Sigmoid colon (tissue), 7 donors: ENCODE results near the gene KIF4A. TPM values are rescaled to one million over a fixed set of nuclear protein-coding genes. Genes with fewer than 3 reads are reported as not detected.
"Not testable (repeated sequence)": the region's sequence is repeated elsewhere in the genome, so short reads cannot be mapped to it uniquely, and the experiment has no call there.

Experiments used
- DNase-seq: peaks from one replicate; pipeline ENCODE4 v3.0.0-alpha.2; 2019
- H3K27ac ChIP-seq, 4 donors: fragments of 200-600 bp; sonication (generic); one replicate each; pipeline ENCODE4 v1.5.1; 2016 to 2019; ENCODE audit warnings: mild to moderate bottlenecking in 1 of 4
- H3K27me3 ChIP-seq, 3 donors: fragments of 200-600 bp; sonication (generic); one replicate each; pipeline ENCODE4 v1.5.1; 2019; ENCODE audit warnings: mild to moderate bottlenecking in 1 of 3
- H3K36me3 ChIP-seq, 4 donors: fragments of 200-600 bp; sonication (generic); one replicate each; pipeline ENCODE4 v1.5.1; 2016 to 2019
- H3K4me1 ChIP-seq, 4 donors: fragments of 200-600 bp; sonication (generic); one replicate each; pipeline ENCODE4 v1.5.1; 2017 to 2019
- H3K4me3 ChIP-seq, 4 donors: fragments of 200-600 bp; sonication (generic); one replicate each; pipeline ENCODE4 v1.5.1; 2017 to 2019; ENCODE audit warnings: mild to moderate bottlenecking in 2 of 4, moderate library complexity in 1 of 4
- H3K9me3 ChIP-seq, 4 donors: fragments of 200-600 bp in 3 of 4; sonication (generic) in 3 of 4; one replicate each; pipeline versions ENCODE4 v1.5.1 to v1.6.1; 2013 to 2019
- EP300 ChIP-seq, 4 donors: sonication (generic); formaldehyde crosslinking; IDR thresholded peaks; one replicate each; pipeline ENCODE4 v1.6.1; 2017; ENCODE audit warnings: antibody characterized with exemption in 4 of 4
- POLR2A ChIP-seq, 2 donors: fragments of 450-650 bp; IDR thresholded peaks; one replicate each; pipeline ENCODE4 v1.6.1; 2016; ENCODE audit warnings: antibody characterized with exemption in 2 of 2, mild to moderate bottlenecking in 2 of 2, moderate library complexity in 2 of 2
- POLR2AphosphoS5 ChIP-seq, 4 donors: sonication (generic); formaldehyde crosslinking; IDR thresholded peaks; one replicate each; pipeline ENCODE4 v1.6.1; 2017; ENCODE audit warnings: antibody characterized with exemption in 4 of 4
- WGBS, 2 donors: extraction: QIAGEN DNeasy Blood & Tissue Kit; methylation state at CpG; one replicate each; pipeline ENCODE4 v1.1.7; 2013; 5-methylcytosine and 5-hydroxymethylcytosine counted together
- intact Hi-C: fragments of 100-400 bp; cut with DNase I; formaldehyde crosslinking; loops from one replicate; pipeline ENCODE4 v1.15.1; 2023
- polyA plus RNA-seq, 3 donors: library from polyadenylated mRNA; stranded (reverse); fragments of 200-250 nt; gene quantifications; one replicate each; pipeline ENCODE4 v1.2.3, GENCODE V29; 2013
- total RNA-seq, 4 donors: library from RNA; depleted of rRNA; stranded (reverse); fragments of >200 nt; gene quantifications; one replicate each; pipeline ENCODE4 v1.1.0, GENCODE V29; 2016
- TF ChIP-seq, protein P1 (sequence below), 4 experiments: fragments of 450-650 bp in 3 of 4; fragments of 200-600 bp in 1 of 4; IDR thresholded peaks; one replicate each; pipeline ENCODE4 v1.5.1; 2016 to 2019; ENCODE audit warnings: antibody characterized with exemption in 4 of 4, mild to moderate bottlenecking in 3 of 4, moderate library complexity in 2 of 4
- donor health status: healthy with polysubstance abuse.
- donor health status: Bipolar disorder and iron deficiency.
- donor health status: healthy.

Gene KIF4A
- total and polyA plus RNA-seq, 7 donors = 0.16 to 5.5 (median 0.55) TPM

DNA sequence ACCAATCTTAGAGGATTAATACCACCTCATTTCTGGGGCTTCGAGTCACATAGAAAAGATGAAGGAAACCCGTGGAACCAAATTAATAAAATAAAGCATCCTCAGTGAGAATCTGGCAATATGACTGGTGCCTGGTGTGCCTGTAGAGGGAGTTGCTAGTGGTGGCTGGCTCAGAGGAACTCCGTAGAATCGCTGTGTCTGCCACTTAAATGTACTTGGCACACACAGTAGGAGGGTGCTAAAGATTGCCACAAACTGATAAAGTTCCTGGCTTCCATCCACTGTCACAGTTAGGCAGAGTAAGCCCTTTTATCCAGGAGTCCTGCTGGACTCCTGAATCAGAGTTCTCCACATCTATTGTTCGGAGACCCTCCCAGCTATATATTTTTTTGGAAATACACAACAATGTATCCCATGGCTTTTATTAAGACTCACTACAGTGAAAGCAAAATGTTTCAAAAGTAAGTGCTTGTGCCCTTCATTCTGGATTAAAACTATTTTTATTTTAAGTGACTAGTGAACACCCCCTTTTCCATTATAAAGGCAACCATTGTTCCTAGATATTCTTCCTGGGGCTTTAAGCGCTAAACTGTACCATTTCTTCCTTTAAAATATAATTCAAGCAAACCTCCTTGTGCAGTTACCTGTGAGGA is 56.6 kb downstream of the KIF4A start:
- H3K27ac ChIP-seq = no peak overlapping the region
- WGBS, 2 donors = 96 to 98% methylated on average over 6 of the region's 6 CpGs

DNA sequence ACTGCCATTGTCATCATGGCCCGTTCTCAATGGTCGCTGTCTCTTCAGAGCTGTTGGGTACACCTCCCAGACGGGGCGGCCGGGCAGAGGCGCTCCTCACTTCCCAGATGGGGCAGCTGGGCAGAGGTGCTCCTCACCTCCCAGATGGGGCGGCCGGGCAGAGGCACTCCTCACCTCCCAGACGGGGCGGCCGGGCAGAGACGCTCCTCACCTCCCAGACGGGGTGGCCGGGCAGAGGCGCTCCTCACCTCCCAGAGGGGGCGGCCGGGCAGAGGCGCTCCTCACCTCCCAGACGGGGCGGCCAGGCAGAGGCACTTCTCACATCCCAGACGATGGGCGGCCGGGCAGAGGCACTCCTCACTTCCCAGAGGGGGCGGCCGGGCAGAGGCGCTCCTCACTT is 58.9 kb downstream of the KIF4A start:
- WGBS, 2 donors = 97 to 98% methylated on average over 26 of the region's 26 CpGs

More for the DNA sequence above, 56.6 kb downstream of the KIF4A start:
- no peaks in the 10 kb centered on the region for H3K27me3 ChIP-seq
- intact Hi-C loops = no loop called here
- H3K4me3 ChIP-seq = no peak overlapping the region
- no peak for DNase-seq
- no peaks in the 10 kb centered on the region for H3K9me3 ChIP-seq
- H3K36me3 ChIP-seq = no peaks in the 10 kb centered on the region
- no peaks in the 10 kb centered on the region for H3K4me1 ChIP-seq
- TF ChIP-seq, protein P1, sequence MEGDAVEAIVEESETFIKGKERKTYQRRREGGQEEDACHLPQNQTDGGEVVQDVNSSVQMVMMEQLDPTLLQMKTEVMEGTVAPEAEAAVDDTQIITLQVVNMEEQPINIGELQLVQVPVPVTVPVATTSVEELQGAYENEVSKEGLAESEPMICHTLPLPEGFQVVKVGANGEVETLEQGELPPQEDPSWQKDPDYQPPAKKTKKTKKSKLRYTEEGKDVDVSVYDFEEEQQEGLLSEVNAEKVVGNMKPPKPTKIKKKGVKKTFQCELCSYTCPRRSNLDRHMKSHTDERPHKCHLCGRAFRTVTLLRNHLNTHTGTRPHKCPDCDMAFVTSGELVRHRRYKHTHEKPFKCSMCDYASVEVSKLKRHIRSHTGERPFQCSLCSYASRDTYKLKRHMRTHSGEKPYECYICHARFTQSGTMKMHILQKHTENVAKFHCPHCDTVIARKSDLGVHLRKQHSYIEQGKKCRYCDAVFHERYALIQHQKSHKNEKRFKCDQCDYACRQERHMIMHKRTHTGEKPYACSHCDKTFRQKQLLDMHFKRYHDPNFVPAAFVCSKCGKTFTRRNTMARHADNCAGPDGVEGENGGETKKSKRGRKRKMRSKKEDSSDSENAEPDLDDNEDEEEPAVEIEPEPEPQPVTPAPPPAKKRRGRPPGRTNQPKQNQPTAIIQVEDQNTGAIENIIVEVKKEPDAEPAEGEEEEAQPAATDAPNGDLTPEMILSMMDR (IDR thresholded peaks at IDR 0.05) = no peak
- TF ChIP-seq POLR2AphosphoS5 (IDR thresholded peaks at IDR 0.05) = no peak
- TF ChIP-seq POLR2A (IDR thresholded peaks at IDR 0.05) = no peak

DNA sequence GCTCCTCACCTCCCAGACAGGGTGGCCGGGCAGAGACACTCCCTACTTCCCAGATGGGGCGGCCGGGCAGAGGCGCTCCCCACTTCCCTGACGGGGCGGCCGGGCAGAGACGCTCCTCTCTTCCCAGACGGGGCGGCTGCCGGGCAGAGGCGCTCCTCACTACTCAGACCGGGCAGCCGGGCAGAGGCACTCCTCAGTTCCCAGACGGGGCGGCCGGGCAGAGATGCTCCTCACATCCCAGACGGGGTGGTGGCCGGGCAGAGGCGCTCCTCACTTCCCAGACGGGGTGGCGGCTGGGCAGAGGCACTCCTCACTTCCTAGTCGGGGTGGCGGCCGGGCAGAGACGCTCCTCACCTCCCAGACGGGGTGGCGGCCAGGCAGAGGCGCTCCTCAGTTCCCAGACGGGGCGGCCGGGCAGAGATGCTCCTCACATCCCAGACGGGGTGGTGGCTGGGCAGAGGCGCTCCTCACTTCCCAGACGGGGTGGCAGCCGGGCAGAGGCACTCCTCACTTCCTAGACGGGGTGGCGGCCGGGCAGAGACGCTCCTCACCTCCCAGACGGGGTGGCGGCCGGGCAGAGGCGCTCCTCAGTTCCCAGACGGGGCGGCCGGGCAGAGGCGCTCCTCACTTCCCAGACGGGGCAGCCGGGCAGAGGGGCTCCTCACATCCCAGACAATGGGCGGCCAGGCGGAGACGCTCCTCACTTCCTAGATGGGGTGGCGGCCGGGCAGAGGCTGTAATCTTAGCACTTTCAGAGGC is 59.6 kb downstream of the KIF4A start:
- intact Hi-C loops, H3K9me3 ChIP-seq, H3K36me3 ChIP-seq, H3K27ac ChIP-seq, H3K4me3 ChIP-seq, H3K27me3 ChIP-seq, H3K4me1 ChIP-seq, DNase-seq: not testable (repeated sequence)
- WGBS, 2 donors = 97 to 98% methylated on average over 55 of the region's 55 CpGs

More for the DNA sequence above, 58.9 kb downstream of the KIF4A start:
- H3K27me3 ChIP-seq, H3K27ac ChIP-seq, H3K4me1 ChIP-seq, H3K4me3 ChIP-seq, H3K36me3 ChIP-seq, H3K9me3 ChIP-seq, DNase-seq, intact Hi-C loops: not testable (repeated sequence)

DNA sequence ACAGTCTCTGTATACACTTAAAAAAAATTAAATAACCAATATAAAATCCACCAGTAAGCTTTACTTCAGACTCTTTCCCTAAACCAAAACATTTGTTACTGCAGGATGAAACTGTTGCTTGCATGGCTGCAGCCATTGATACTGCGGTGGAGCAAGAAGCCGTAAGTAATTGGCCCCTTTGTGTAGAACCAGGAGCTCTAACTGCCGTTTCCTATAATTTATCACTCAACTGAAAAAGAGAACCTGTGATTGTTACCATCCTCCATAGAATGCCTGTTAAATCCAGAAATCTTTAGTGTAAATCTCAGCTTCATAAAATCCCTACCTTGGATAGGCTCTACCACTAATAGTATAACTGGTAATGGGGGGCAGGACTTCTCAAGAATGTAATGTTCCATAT is 62.6 kb downstream of the KIF4A start:
- H3K9me3 ChIP-seq = no peaks in the 10 kb centered on the region
- no peak for DNase-seq
- no peaks in the 10 kb centered on the region for H3K27me3 ChIP-seq
- H3K36me3 ChIP-seq = no peaks in the 10 kb centered on the region
- no peak overlapping the region for H3K4me3 ChIP-seq
- 93 to 98% methylated on average over 3 of the region's 3 CpGs for WGBS, 2 donors
- H3K4me1 ChIP-seq = no peaks in the 10 kb centered on the region
- H3K27ac ChIP-seq = no peak overlapping the region
- TF ChIP-seq, protein P1 (IDR thresholded peaks at IDR 0.05) = no peak
- TF ChIP-seq POLR2A (IDR thresholded peaks at IDR 0.05) (no peak), EP300 (IDR thresholded peaks at IDR 0.05) (no peak), POLR2AphosphoS5 (IDR thresholded peaks at IDR 0.05) (no peak)
- intact Hi-C loops = no loop called here

DNA sequence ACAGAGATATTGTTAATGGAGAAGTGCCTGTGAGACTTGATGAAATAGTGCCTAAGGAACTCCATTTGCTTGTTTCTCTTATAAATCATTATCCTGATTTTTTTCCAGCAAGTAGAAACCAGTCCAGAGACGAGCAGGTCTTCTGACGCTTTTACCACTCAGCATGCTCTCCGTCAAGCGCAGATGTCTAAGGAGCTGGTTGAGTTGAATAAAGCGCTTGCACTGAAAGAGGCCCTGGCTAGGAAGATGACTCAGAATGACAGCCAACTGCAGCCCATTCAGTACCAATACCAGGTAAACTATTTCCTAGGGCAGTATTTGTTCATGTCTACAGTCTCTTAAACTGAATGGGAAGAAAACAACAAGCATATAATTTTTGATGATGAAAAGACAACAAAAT is 63.6 kb downstream of the KIF4A start:
- intact Hi-C loops = no loop called here
- Histone ChIP-seq H3K4me1 (no peaks in the 10 kb centered on the region), H3K9me3 (no peaks in the 10 kb centered on the region), H3K4me3 (no peak overlapping the region), H3K27me3 (no peaks in the 10 kb centered on the region), H3K36me3 (no peaks in the 10 kb centered on the region), H3K27ac (no peak overlapping the region)
- no peak for TF ChIP-seq EP300 (IDR thresholded peaks at IDR 0.05)
- TF ChIP-seq, protein P1 (IDR thresholded peaks at IDR 0.05) = no peak
- TF ChIP-seq POLR2AphosphoS5 (IDR thresholded peaks at IDR 0.05) = no peak
- no peak for TF ChIP-seq POLR2A (IDR thresholded peaks at IDR 0.05)
- DNase-seq = no peak
- 96 to 97% methylated on average over 5 of the region's 5 CpGs for WGBS, 2 donors
